GM21529 (cell line): ENCODE data around the gene KCNMA1.

ENCODE experiments used
- ATAC-seq: cut with Tn5 transposase; IDR thresholded peaks from one replicate; pipeline ENCODE4 v1.9.1; 2021; ENCODE audit not compliant: unreplicated experiment

Gene KCNMA1

DNA sequence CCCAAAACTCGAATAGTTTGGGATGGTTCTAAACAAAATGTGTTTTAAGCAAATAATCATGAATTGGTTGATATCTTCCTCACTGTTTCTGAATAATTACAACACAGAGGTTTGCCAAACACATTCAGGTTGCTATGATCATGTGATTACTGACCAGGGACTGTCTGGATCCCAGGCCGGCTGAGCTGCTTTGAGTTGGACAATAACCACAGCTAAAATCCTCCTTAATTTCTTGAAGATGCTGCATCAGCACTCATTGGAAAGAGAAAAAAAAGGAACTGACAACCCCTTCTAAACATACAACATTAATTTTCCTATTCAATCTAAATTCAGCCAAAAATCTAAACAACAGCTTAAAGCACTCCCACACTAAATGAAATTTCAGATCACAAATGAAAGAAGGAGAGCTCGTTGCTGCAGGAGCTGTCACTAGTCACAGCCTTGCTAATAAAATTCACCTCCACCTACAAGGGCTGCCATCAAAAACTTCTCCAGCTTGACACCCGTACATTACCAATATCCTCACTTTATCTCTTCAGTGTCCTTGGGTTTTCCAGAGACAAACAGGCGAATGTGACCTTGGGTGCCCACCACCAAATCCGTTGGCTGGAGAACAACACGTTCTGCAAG, 560.2 kb downstream of the KCNMA1 start:
- no peak for ATAC-seq

- no peak for ATAC-seq
These were observed 561.7 kb downstream of the KCNMA1 start for GRCh38 chr10:77075926-77076325.

DNA sequence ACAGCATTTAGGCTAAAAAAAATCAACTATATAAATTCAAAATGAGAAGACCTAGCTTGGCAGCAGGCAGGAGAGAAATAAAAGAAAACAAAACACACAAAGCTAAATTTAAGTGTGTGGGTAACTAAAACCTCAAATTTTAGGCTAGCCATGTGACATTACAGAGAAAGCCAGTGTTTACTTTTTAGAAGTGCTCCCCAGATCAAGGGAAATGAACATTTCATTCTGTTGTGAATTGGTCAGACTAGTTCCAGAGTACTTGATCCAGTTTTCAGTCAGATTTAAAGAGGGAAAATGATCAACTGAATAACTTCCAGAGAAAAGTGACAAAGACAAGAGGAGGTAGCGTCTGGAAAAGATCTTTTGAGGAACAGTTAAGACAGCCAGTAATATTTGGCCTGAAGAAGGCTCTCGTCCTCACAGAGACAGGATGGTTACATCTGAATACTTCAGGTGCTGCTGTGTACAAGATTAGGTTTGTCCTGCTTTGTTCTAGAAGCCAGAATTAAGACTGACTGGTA, 563.4 kb downstream of the KCNMA1 start:
- ATAC-seq: no peak

DNA sequence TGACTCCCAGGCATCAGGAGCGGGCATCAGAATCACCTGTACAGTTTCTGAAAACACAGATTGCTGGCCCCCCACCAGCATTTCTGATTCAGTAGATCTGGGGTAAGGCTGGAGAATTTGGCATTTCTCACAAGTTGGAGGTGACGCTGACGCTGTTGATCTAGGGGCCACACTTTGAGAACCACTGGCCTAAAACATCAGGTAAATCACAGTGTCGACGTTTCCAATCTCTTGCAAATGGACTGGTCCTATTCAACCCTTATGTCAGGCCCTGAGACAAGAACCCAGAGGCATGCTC, 564.0 kb downstream of the KCNMA1 start:
- ATAC-seq: no peak

- ATAC-seq: no peak
These were observed 564.6 kb downstream of the KCNMA1 start for GRCh38 chr10:77072836-77073662.

GRCh38 chr10:77072361-77072835, 565.2 kb downstream of the KCNMA1 start:
- no peak for ATAC-seq

GRCh38 chr10:77071956-77072355, 565.7 kb downstream of the KCNMA1 start:
- ATAC-seq: no peak

GRCh38 chr10:77071001-77071511, 566.6 kb downstream of the KCNMA1 start:
- no peak for ATAC-seq

DNA sequence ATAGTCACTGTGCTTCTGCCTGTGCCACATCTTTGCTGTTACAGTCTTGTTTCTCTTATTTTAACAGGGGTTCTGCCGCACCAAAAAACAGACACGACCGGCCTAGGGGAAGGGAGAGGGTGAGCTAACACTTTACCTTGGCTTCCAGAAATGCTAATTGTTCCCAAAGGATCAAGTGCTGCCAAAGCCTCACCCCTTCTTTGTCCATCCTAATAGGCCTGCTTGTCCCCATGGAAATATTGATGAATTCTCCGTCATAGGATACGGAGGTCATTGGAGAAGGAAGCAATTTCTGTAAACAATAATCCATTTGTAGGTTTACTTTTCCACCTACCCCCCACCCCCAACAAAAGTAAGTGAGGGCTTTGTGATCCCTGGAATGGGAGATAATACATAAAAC, 567.3 kb downstream of the KCNMA1 start:
- ATAC-seq: no peak

- no peak for ATAC-seq
These were observed 568.6 kb downstream of the KCNMA1 start for GRCh38 chr10:77068969-77069368.

DNA sequence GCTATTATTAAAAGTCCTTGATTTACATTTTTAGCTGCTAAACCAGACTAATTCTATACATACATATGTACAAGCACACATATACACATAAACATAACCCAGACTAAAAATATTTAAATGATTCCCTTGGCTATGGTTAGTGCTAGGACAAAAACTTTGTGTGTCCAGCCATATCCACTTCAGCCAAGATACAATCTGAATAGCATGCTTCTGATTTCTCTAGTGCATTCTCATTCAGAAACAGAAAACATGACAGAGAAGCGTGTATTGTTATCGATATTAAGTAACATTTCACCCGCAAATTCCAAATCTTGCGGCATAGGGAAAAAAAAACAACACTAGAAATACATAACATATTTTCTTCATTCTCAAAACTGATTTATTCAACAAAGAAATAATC, 569.3 kb downstream of the KCNMA1 start:
- no peak for ATAC-seq

- ATAC-seq: no peak
These were observed 575.2 kb downstream of the KCNMA1 start for GRCh38 chr10:77062381-77062780.

- ATAC-seq: no peak
These were observed 576.7 kb downstream of the KCNMA1 start for GRCh38 chr10:77060913-77061312.

DNA sequence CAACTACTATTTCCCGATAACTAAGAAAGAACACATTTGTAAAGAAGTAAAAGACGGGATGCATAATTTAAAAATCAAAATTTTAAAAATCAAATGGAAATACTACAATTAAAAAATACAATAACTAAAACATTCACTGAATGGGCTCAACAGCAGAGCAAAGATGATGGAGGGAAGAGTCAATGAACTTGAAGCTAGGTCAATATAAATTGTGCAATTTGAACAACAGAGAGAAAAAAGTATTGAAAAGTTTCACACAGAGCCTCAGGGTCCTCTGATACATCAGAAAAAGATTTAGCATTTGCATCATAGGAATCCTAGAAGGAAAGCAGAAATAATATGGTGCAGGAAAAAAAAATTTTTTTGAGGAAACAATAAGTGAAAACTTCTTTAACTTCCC, 581.0 kb downstream of the KCNMA1 start:
- ATAC-seq: no peak

GRCh38 chr10:77052593-77052992, 585.0 kb downstream of the KCNMA1 start:
- ATAC-seq: no peak

GRCh38 chr10:77051837-77052236, 585.8 kb downstream of the KCNMA1 start:
- ATAC-seq: no peak

GRCh38 chr10:77049896-77050295, 587.7 kb downstream of the KCNMA1 start:
- ATAC-seq: no peak

DNA sequence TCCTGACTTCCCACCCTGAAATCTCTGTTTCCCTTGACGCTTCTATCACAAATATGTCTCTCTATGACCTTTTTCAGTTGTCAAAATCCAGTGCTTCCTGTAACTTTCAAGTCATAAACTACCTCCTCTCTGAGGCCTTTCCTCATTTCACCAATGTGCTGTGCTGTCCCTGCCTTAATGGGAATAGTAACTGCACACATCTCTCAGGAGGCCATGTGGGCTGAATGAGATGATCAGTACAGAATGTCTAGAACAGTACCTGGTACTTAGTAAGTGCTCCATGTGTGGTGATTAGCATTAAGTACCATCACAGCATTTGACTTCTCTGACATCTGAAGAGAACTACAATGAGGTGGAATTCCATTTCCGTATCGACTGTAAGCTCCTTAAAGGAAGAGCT, 588.5 kb downstream of the KCNMA1 start:
- no peak for ATAC-seq

- no peak for ATAC-seq
These were observed 592.5 kb downstream of the KCNMA1 start for GRCh38 chr10:77045085-77045484.

GRCh38 chr10:77043420-77043763, 594.2 kb downstream of the KCNMA1 start:
- ATAC-seq: no peak

- ATAC-seq: no peak
These were observed 594.7 kb downstream of the KCNMA1 start for GRCh38 chr10:77042706-77043419.
